ENCODE results near the gene DDX1. TPM values are rescaled to one million over a fixed set of nuclear protein-coding genes. Genes with fewer than 3 reads are reported as not detected.

Gene DDX1
- total RNA-seq, 4 donors from 2014 or later, result 63.0 to 85.6 (median 75.2) TPM

- H3K36me3 ChIP-seq, result peaks cover 24 to 26% of the 10 kb centered on the region in 2 donors
Observed at GRCh38 chr2:15614545-15615300, 23.1 kb downstream of the DDX1 start.

GRCh38 chr2:15615301-15615920, 23.7 kb downstream of the DDX1 start:
- H3K4me1 ChIP-seq, result no peaks in the 10 kb centered on the region
- no peak for DNase-seq
- no peaks in the 10 kb centered on the region for H3K9me3 ChIP-seq
- no peak for TF ChIP-seq POLR2A (IDR thresholded peaks at IDR 0.05)
- TF ChIP-seq, protein P1, sequence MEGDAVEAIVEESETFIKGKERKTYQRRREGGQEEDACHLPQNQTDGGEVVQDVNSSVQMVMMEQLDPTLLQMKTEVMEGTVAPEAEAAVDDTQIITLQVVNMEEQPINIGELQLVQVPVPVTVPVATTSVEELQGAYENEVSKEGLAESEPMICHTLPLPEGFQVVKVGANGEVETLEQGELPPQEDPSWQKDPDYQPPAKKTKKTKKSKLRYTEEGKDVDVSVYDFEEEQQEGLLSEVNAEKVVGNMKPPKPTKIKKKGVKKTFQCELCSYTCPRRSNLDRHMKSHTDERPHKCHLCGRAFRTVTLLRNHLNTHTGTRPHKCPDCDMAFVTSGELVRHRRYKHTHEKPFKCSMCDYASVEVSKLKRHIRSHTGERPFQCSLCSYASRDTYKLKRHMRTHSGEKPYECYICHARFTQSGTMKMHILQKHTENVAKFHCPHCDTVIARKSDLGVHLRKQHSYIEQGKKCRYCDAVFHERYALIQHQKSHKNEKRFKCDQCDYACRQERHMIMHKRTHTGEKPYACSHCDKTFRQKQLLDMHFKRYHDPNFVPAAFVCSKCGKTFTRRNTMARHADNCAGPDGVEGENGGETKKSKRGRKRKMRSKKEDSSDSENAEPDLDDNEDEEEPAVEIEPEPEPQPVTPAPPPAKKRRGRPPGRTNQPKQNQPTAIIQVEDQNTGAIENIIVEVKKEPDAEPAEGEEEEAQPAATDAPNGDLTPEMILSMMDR (IDR thresholded peaks at IDR 0.05), result no peak
- WGBS, 2 donors, result 83 to 87% methylated on average over 3 of the region's 3 CpGs
- no peaks in the 10 kb centered on the region for H3K27me3 ChIP-seq
- intact Hi-C loops (cut with DNase I), result no loop called here
- no peak overlapping the region for H3K4me3 ChIP-seq (replicated peaks in 1 of 3)
- peaks cover 22 to 32% of the 10 kb centered on the region in 2 donors for H3K36me3 ChIP-seq
- no peak overlapping the region for H3K27ac ChIP-seq

More at GRCh38 chr2:15614545-15615300, 23.1 kb downstream of the DDX1 start:
- no peak for DNase-seq
- 89 to 92% methylated on average over 6 of the region's 6 CpGs for WGBS, 2 donors
- intact Hi-C loops (cut with DNase I), result no loop called here
- Histone ChIP-seq H3K27me3 (no peaks in the 10 kb centered on the region), H3K27ac (no peak overlapping the region), H3K4me3 (replicated peaks in 1 of 3) (no peak overlapping the region), H3K4me1 (no peaks in the 10 kb centered on the region), H3K9me3 (no peaks in the 10 kb centered on the region)
- TF ChIP-seq, protein P1 (IDR thresholded peaks at IDR 0.05), result no peak
- no peak for TF ChIP-seq POLR2A (IDR thresholded peaks at IDR 0.05)

GRCh38 chr2:15616429-15616828, 24.8 kb downstream of the DDX1 start:
- no peaks in the 10 kb centered on the region for H3K27me3 ChIP-seq
- DNase-seq, result no peak
- WGBS, 2 donors, result 95 to 97% methylated on average over 4 of the region's 4 CpGs
- no peak overlapping the region for H3K27ac ChIP-seq
- TF ChIP-seq, protein P1 (IDR thresholded peaks at IDR 0.05), result no peak
- TF ChIP-seq POLR2A (IDR thresholded peaks at IDR 0.05), result no peak
- H3K9me3 ChIP-seq, result no peaks in the 10 kb centered on the region
- intact Hi-C loops (cut with DNase I), result no loop called here
- no peaks in the 10 kb centered on the region for H3K4me1 ChIP-seq
- no peak overlapping the region for H3K4me3 ChIP-seq (replicated peaks in 1 of 3)
- peaks cover 25 to 36% of the 10 kb centered on the region in 2 donors for H3K36me3 ChIP-seq

GRCh38 chr2:15616850-15617777, 25.4 kb downstream of the DDX1 start:
- Histone ChIP-seq H3K27ac (no peak overlapping the region), H3K4me1 (no peaks in the 10 kb centered on the region), H3K4me3 (replicated peaks in 1 of 3) (no peak overlapping the region), H3K36me3 (peaks cover 30 to 38% of the 10 kb centered on the region in 2 donors), H3K9me3 (no peaks in the 10 kb centered on the region), H3K27me3 (no peaks in the 10 kb centered on the region)
- no peak for DNase-seq
- 97 to 98% methylated on average over 3 of the region's 3 CpGs for WGBS, 2 donors
- intact Hi-C loops (cut with DNase I), result no loop called here
- TF ChIP-seq, protein P1 (IDR thresholded peaks at IDR 0.05), result no peak
- TF ChIP-seq POLR2A (IDR thresholded peaks at IDR 0.05), result no peak
